ENCODE data around the gene RAB11FIP4.
"Not testable (repeated sequence)": the region's sequence is repeated elsewhere in the genome, so short reads cannot be mapped to it uniquely, and the experiment has no call there.

RAB11FIP4 gene

DNA sequence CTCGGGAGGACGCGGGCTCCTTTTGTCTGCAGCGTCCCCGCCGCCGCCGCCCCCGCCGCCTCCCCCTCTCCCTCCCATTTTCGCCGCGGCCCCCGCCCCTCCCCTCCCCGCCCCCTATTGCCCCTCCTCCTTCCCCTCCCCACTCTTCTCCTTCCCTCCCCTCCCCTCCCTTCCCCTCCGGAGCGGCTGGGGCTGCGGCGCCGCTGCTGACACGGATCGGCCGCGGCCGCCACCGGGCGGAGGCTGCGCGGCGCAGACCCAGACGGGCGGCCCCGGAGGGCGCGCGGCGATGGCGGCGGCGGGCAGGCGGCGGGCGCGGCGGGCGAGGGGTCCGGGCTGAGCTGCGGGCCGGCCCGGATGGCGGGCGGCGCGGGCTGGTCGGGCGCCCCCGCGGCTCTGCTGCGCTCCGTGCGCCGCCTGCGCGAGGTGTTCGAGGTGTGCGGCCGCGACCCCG lies at the start of gene RAB11FIP4:
Gene RAB11FIP4, plus strand, starts transcription at position 180 of the 454 bp plus-strand sequence. Its CDS starts 178 bp downstream, at position 358.
- DNase-seq, result peak; percentile 18

- not testable (repeated sequence) for DNase-seq
These were observed 46.2 kb upstream of the RAB11FIP4 start for GRCh38 chr17:31345191-31345747.

DNA sequence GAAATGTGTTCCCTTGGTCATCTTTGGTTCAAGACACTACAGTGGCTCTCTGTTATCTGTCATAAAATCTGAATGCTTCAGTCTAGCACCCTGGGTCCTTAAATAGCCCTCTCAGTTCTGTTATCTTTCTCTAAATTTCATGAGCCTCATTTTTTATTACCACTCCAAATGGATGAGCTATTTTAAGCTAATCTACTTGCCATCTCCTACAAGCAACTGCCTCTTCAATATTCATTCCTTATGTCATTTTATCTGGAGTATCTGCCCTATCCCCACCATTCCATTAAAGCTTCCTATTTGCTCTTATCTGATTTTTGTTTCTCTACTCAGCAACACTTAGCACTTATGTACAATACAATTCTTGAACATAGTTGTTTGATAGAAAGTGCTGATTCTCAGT lies 42.0 kb upstream of the RAB11FIP4 start:
- DNase-seq, result no peak

- DNase-seq, result no peak
These were observed 35.5 kb upstream of the RAB11FIP4 start for GRCh38 chr17:31355935-31356334.

GRCh38 chr17:31357091-31357490 lies 34.4 kb upstream of the RAB11FIP4 start:
- no peak for DNase-seq

DNA sequence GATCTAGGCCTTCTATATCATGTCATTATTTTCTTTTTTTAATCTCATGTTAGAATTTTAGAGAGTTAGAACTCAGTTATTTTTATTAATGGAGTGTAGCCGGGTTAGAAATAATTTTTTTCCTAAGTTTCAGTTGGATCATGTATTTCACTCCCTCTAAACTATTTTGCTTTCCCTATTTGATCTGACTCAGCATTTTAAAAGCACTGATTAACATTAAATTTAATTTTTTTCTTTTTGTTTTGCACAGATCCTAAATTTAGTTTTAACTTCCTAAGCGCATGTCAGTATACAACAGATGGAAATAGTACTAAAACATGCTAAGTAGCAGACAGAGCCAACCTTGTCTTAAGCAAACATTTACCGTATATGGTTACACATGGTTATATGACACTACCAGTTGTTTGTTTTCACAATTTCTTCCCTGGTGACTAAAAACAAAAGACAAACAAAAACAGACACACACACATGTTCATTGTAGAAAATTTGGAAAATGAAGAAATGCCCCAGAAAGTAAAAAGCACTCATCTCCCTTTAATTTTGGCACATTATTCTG lies 33.6 kb upstream of the RAB11FIP4 start:
- no peak for DNase-seq

DNA sequence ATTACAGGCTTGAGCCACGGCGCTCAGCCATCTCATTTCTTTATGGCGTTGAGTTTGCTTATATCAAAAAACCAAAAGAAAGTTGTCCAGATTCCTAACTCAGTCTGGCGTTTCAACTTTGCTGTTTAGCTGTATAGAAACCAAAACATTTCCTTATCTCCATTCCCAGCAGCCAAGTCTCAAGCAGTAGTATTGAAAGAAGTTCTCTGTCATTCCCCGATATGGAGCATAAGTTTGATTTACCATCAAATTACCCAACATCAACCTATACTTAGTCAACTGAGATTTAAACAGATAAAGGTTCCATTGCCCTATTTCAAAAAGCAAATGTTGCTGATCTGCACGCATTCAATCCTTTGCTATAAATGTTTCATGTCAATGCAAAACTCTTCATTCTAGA lies 27.5 kb upstream of the RAB11FIP4 start:
- no peak for DNase-seq

GRCh38 chr17:31366088-31366487 lies 25.4 kb upstream of the RAB11FIP4 start:
- no peak for DNase-seq

GRCh38 chr17:31369266-31369665 lies 22.2 kb upstream of the RAB11FIP4 start:
- no peak for DNase-seq

- no peak for DNase-seq
These were observed 19.9 kb upstream of the RAB11FIP4 start for GRCh38 chr17:31371511-31372097.

GRCh38 chr17:31373150-31374093 lies 18.1 kb upstream of the RAB11FIP4 start:
- DNase-seq, result no peak

GRCh38 chr17:31374094-31374447 lies 17.4 kb upstream of the RAB11FIP4 start:
- DNase-seq, result no peak

GRCh38 chr17:31374503-31374902 lies 17.0 kb upstream of the RAB11FIP4 start:
- no peak for DNase-seq

- DNase-seq, result no peak
These were observed 12.8 kb upstream of the RAB11FIP4 start for GRCh38 chr17:31378638-31379037.

DNA sequence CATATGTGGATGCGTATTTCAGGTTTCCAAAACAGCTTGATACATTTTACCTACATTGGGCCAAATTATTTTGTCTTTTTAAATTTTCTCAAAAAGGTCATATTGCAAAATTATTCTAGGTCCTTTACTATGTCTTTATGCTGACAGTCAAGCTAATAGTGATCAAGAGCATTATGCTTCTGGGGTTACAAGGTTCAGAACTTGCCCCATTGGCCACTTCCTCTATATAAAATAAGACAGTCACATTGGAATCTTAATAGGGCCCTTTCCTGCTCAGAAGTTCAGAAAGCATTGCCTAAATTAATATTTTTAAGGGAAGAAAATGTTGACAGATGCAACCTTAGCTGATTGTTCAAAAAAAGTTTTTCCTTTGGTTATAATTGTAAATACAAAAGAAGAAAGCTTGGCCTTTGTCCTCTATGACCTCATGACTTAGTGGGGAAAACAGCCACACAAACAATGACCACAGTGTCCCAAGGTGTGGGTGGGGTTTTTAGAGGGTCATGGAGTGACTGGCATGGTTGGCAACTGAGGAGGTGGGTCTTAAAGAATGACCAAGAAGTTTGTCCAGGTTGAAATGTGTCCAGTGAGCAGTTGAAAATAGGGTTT lies 11.8 kb upstream of the RAB11FIP4 start:
- no peak for DNase-seq

DNA sequence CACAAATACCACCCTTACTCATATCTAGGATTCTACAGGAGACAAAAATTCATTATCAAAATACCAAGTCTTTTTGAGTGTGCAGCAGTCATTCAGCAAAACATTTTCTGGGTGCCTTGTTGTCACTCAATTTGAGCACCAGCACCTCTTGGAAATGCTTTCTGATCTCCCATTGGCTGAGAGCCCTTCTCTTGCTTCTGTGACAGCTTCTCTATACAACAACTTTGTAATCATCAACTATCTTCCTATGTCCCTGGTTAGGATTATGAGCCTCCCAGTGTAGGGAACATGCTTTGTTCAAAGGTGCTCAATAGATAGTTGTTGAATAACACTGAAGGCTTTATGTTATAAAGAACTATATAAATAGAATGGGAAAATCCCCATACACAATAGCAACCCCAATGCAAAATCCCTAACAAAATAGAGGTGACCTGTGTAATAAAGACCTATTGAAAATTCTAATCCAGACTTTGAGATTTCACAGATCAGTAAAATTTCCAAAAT lies 10.3 kb upstream of the RAB11FIP4 start:
- DNase-seq, result no peak

DNA sequence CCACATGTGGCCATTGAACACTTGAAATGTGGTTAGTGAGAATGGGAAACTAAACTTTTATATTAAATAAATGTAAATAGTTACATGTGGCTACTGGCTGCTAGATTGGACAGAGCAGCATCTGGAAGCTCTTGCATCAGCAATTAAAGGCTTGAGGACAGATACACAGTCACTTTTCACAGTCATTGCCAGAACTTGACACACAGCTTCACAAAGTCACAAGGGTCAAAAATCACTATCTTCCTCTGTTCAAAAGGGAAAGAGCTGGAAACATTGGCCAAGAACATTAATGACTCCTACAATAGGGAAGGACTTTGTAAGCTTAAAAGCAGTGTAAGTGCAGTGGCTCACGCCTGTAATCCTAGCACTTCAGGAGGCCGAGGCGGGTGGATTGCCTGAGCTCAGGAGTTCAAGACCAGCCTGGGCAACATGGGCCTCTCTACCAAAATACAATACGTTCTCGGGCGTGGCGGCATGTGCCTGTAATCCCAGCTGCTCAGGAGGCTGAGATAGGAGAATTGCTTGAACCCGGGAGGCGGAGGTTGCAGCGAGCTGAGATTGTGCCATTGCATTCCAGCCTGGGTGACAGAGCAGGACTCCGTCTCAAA lies 8.7 kb upstream of the RAB11FIP4 start:
- not testable (repeated sequence) for DNase-seq

- not testable (repeated sequence) for DNase-seq
These were observed 8.0 kb upstream of the RAB11FIP4 start for GRCh38 chr17:31383488-31383887.

DNA sequence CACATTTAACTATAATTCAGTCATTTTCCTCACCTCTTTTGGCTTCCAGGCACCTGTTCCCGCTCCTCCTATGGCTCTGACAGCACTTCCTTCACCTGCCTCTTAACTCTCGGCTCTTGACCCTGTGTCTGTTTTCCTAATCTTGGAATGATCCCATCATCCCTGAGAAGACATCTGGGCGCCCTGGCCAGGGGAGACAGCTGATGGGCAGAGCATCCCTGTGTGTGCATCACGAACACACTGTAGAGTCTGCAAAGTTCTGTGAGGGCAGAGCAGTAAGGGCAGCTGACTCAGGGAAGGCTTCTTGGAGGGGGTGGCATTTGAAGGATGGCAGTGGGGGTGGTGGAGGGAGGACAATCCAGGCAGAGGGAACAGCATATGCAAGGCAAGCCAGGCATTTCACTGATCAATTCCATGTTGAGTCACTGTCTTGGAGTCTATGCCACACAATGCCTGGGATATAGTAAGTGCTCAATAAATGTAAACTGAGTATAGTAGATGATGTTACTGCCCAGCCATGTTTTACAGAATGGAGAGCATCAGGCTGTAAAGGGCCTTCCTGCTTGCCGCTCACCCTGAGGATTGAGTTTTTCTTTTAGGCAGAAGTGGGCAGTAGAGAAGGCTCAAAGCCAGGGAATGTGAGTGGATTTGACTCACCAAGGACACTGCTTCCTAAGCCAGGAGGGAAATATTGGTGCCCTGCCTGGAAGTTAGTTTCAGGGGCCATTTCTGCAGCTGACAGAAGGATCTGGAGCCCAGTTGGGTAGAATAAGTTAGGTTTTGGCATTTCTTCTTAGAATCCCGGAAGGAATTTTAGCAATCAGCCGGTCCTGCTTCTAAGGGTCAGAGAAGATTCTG lies 5.8 kb upstream of the RAB11FIP4 start:
- DNase-seq, result no peak

GRCh38 chr17:31386542-31387075 lies 4.9 kb upstream of the RAB11FIP4 start:
- DNase-seq, result no peak

DNA sequence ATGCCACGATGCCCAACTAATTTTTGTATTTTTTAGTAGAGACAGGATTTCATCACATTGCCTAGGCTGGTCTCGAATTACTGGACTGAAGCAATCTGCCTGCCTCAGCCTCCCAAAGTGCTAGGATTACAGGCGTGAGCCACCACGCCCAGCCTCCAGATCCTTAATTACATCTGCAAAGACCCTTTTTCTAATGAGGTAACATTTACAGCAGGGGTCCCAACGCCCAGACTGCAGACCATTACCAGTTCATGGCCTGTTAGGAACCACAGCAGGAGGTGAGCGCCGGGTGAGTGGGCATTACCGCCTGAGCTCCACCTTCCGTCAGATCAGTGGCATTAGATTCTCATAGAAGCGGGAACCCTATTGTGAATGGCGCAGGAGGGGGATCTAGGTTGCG lies 4.0 kb upstream of the RAB11FIP4 start:
- DNase-seq, result no peak
